ENCODE data around the gene COL27A1. TPM values are rescaled to one million over a fixed set of nuclear protein-coding genes. Genes with fewer than 3 reads are reported as not detected.
"Not testable (repeated sequence)": the region's sequence is repeated elsewhere in the genome, so short reads cannot be mapped to it uniquely, and the experiment has no call there.

The COL27A1 gene
- total RNA-seq, 1 donor from 2014 or later, result 4.3 TPM

- H4K20me1 ChIP-seq (ENCODE audit: low read depth); H3K9ac ChIP-seq; H3K4me3 ChIP-seq; H3F3A ChIP-seq (ENCODE audit: low read depth); H3K4me1 Mint-ChIP-seq; H3K79me2 ChIP-seq (ENCODE audit: low read depth); H3K27ac Mint-ChIP-seq; H3K9me3 Mint-ChIP-seq; H3K36me3 Mint-ChIP-seq; H3K27me3 ChIP-seq; H3K4me2 ChIP-seq; DNase-seq (ENCODE audit: low spot score); H3K4me1 ChIP-seq; H2AFZ ChIP-seq (replicated peaks); H3K36me3 ChIP-seq; H3K4me3 Mint-ChIP-seq; H3K27me3 Mint-ChIP-seq (ENCODE audit: insufficient read depth, low read depth); H3K27ac ChIP-seq; H3K9me3 ChIP-seq (ENCODE audit: low read depth): not testable (repeated sequence)
Observed at GRCh38 chr9:114322831-114323531, 167.6 kb downstream of the COL27A1 start, which contains the start of gene ORM1. Gene ORM1, plus strand, starts transcription at chr9:114323098. Its CDS starts 36 bp downstream, at chr9:114323134.

DNA sequence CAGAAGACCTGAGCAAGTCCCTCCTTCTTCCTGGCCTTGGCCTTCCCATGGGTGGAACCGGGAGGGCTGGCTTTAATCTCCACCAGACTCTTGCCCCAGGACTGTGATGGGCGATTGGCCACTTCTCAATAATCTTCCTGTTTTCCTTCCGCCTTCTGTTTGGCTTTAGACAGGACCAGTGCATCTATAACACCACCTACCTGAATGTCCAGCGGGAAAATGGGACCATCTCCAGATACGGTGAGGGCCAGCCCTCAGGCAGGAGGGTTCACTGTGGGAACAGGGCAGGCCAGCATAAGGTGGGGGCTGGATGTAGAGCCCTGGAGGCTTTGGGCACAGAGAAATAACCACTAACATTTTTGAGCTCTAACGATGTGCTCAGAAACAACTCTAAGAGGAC lies 168.5 kb downstream of the COL27A1 start:
- DNase-seq (ENCODE audit: low spot score); H3K9me3 Mint-ChIP-seq; H3K79me2 ChIP-seq (ENCODE audit: low read depth); H3F3A ChIP-seq (ENCODE audit: low read depth); H3K27me3 Mint-ChIP-seq (ENCODE audit: insufficient read depth, low read depth); H3K4me1 ChIP-seq; H3K4me2 ChIP-seq; H3K4me3 Mint-ChIP-seq; H3K27me3 ChIP-seq; H3K27ac ChIP-seq; H2AFZ ChIP-seq (replicated peaks); H3K4me1 Mint-ChIP-seq; H3K36me3 ChIP-seq; H3K27ac Mint-ChIP-seq; H3K36me3 Mint-ChIP-seq; H3K9ac ChIP-seq; H3K4me3 ChIP-seq; H4K20me1 ChIP-seq (ENCODE audit: low read depth); H3K9me3 ChIP-seq (ENCODE audit: low read depth): not testable (repeated sequence)

GRCh38 chr9:114324492-114324891 lies 169.2 kb downstream of the COL27A1 start:
- Histone ChIP-seq H3F3A (ENCODE audit: low read depth) (no peaks in the 10 kb centered on the region), H3K4me2 (no peak overlapping the region), H3K4me1 (no peaks in the 10 kb centered on the region), H3K27ac (no peak overlapping the region), H3K4me3 (no peak overlapping the region), H3K9me3 (ENCODE audit: low read depth) (no peaks in the 10 kb centered on the region), H3K79me2 (ENCODE audit: low read depth) (no peaks in the 10 kb centered on the region), H2AFZ (replicated peaks) (no peak overlapping the region), H3K36me3 (no peaks in the 10 kb centered on the region), H4K20me1 (ENCODE audit: low read depth) (no peaks in the 10 kb centered on the region), H3K27me3 (no peaks in the 10 kb centered on the region), H3K9ac (no peak overlapping the region)
- DNase-seq (ENCODE audit: low spot score), result peak; percentile 24
- TF ChIP-seq EZH2 (IDR thresholded peaks at IDR 0.05) (no peak), EZH2phosphoT487 (IDR thresholded peaks at IDR 0.05) (no peak)
- TF ChIP-seq, protein P1, sequence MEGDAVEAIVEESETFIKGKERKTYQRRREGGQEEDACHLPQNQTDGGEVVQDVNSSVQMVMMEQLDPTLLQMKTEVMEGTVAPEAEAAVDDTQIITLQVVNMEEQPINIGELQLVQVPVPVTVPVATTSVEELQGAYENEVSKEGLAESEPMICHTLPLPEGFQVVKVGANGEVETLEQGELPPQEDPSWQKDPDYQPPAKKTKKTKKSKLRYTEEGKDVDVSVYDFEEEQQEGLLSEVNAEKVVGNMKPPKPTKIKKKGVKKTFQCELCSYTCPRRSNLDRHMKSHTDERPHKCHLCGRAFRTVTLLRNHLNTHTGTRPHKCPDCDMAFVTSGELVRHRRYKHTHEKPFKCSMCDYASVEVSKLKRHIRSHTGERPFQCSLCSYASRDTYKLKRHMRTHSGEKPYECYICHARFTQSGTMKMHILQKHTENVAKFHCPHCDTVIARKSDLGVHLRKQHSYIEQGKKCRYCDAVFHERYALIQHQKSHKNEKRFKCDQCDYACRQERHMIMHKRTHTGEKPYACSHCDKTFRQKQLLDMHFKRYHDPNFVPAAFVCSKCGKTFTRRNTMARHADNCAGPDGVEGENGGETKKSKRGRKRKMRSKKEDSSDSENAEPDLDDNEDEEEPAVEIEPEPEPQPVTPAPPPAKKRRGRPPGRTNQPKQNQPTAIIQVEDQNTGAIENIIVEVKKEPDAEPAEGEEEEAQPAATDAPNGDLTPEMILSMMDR (IDR thresholded peaks at IDR 0.05), result no peak
- no peak overlapping the region for H3K4me3 Mint-ChIP-seq
- H3K36me3 Mint-ChIP-seq, result no peaks in the 10 kb centered on the region
- H3K9me3 Mint-ChIP-seq, result no peaks in the 10 kb centered on the region
- no peaks in the 10 kb centered on the region for H3K27me3 Mint-ChIP-seq (ENCODE audit: insufficient read depth, low read depth)
- H3K27ac Mint-ChIP-seq, result no peak overlapping the region
- no peaks in the 10 kb centered on the region for H3K4me1 Mint-ChIP-seq

DNA sequence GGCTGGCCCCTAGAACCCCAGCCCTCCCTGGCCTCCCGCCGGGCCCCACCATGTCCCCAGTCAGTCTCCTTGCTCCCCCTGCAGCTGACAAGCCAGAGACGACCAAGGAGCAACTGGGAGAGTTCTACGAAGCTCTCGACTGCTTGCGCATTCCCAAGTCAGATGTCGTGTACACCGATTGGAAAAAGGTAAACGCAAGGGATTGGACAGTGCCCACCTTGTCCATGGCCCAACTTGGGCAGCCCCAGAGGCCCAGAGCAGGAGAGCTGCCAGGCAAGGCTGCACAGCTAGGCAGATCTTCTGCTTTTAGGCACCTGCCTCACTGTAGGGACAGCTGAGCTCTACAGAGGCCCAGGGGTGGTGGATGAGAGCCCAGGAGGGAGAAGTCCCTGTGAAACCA lies 169.6 kb downstream of the COL27A1 start:
- not testable (repeated sequence) for H3K9me3 Mint-ChIP-seq; H3K9me3 ChIP-seq (ENCODE audit: low read depth); H3K36me3 ChIP-seq; H3K27ac Mint-ChIP-seq; H2AFZ ChIP-seq (replicated peaks); H3K4me1 ChIP-seq; H3K4me3 Mint-ChIP-seq; H3K27me3 ChIP-seq; H3K27me3 Mint-ChIP-seq (ENCODE audit: insufficient read depth, low read depth); H3K9ac ChIP-seq; H4K20me1 ChIP-seq (ENCODE audit: low read depth); H3F3A ChIP-seq (ENCODE audit: low read depth); H3K4me3 ChIP-seq; H3K79me2 ChIP-seq (ENCODE audit: low read depth); DNase-seq (ENCODE audit: low spot score); H3K4me2 ChIP-seq; H3K4me1 Mint-ChIP-seq; H3K27ac ChIP-seq; H3K36me3 Mint-ChIP-seq

DNA sequence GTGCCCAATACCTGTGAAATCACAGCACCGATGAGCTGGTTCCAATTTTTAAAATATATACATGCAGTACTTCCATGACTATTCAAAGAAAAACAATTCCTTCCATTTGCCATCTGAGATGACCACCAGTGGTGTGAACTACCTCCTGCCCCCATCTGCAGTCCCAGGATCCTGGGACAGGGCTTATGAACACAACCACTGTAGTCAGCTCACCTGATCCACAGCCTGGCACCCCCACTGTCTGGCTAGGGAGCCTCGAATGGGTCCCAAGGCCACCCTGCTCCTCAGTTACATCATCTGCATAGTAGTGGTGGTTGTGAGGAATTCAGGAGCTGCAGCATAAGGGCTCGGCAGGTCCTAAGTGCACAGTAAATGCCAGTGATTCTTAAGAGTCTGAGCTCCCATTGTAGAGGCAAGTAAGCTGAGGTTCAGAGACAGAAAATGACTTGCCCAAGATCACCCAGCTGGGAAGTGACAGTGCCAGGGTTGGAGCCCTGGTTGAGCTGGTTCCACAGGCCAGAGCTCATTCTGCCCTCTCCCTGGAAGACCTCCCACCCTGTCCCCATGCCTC lies 170.4 kb downstream of the COL27A1 start:
- H2AFZ ChIP-seq (replicated peaks); H4K20me1 ChIP-seq (ENCODE audit: low read depth); H3K27ac ChIP-seq; H3K9me3 Mint-ChIP-seq; H3K9me3 ChIP-seq (ENCODE audit: low read depth); H3K4me3 ChIP-seq; H3K27me3 ChIP-seq; H3K36me3 ChIP-seq; H3K4me2 ChIP-seq; H3K79me2 ChIP-seq (ENCODE audit: low read depth); H3K4me1 ChIP-seq; H3K4me3 Mint-ChIP-seq; H3K27ac Mint-ChIP-seq; H3K36me3 Mint-ChIP-seq; H3K27me3 Mint-ChIP-seq (ENCODE audit: insufficient read depth, low read depth); H3F3A ChIP-seq (ENCODE audit: low read depth); H3K9ac ChIP-seq; H3K4me1 Mint-ChIP-seq; DNase-seq (ENCODE audit: low spot score): not testable (repeated sequence)
